Measurements from ENCODE around the gene ADGRV1.
A peak's percentile ranks its signal among the peaks of the same experiment; 100 is the strongest.
"Not testable (repeated sequence)": the region's sequence is repeated elsewhere in the genome, so short reads cannot be mapped to it uniquely, and the experiment has no call there.

ADGRV1 gene

DNA sequence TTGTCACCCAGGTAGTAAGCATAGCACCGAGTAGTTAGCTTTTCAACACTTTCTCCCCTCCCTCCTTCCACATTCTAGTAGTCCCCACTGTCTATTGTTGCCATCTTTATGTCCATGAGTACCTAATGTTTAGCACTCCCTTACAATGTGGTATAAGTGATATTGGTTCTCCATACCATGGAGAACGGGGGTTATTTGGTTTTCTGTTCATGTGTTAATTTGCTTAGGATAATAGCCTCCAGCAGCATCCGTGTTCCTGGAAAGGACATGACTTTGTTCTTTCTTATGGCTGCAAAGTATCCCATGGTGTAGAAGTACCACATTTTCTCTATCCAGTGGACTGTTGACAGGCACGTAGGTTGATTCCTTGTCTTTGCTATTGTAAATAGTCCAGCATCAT lies 353.9 kb downstream of the ADGRV1 start:
- no peak for FAIRE-seq

DNA sequence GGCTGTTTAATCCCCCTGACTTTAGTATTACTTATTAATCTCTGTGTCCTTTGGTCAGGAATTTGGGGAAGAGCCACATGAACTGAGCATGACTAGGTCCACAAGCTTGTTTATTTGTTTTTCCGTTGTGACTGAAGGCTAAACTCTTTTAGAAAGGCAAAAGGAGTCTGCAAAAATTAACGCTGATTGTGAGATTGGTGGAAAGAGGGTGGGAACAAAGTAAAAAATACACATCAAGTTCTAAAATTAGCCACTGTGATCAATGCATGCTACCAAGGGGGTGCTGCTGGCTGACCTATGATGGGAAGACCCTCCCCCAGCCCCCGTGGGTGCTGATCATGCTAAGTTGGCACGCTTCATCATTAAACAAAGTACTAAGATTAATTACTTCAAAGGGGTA lies 356.8 kb downstream of the ADGRV1 start:
- FAIRE-seq = no peak

DNA sequence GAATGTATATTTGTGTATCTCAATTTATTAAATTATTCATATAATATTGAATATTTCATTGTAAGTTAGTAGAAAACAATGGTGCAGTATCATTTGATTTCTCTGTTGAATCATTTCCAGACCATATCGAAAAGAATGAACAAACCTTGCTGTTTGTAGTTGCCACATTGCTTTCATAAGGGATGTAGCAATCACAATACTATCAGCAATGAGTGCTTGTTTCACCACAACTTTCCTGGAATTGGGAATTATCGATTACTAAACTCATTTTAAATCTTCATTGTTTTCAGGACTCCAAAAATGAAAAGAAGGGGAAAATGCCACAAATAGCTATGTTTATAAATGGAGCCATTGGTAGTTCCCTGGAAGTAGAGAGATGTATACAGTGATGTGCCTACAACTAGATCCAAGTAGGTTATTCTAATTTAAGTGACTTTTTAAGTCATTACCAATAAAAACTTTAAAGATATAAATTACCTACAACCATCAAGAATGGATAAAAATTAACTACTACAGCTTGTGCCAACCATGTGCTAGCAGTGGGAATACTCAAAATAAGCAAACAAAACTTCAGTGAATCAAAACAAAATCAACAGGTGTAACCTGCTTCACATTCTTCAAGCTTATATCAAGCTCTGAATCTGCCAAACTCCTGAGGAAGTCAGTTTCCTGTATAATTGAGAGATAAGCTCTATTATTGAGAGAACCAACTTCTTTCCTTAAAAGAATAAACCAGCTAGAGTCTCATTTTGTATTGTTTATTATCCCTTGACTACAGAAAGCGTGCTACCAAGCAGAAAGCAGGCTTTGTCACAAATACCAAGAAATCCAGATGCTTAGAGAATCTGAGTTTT lies 358.6 kb downstream of the ADGRV1 start:
- no peak for FAIRE-seq

DNA sequence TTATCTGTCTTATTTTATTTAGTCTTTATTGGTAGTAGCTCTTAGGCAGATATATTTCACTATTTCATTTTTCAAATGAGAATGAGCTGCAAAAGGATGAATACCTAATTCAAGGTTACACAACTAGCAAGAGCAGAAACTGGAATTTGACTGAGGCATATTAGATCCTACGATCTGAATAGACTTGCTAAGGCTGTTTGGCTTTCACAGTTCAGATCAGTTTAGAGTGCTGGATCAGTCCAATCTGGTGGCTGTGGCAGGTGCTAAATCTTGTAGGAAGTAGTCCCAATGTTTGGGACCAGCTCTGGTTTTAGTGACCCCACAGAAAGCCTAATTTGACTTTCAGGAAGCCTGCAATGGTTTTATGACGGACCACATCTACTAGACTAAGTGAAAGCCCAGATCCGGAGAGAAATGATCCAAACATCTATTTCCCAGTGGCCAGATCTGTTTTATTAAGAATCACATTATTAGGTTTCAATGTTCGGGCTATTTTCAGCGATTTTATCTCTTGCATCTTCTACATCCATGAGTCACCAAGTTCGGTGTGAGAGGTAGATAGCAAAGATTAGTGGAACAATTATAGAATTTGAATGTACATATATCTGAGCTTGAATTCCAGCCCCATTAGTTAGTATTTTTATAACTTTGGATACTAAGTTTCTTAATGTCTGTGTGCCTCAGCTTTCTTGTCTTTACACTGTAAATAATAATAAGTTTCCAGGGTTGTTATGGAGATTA lies 359.5 kb downstream of the ADGRV1 start:
- FAIRE-seq = no peak

DNA sequence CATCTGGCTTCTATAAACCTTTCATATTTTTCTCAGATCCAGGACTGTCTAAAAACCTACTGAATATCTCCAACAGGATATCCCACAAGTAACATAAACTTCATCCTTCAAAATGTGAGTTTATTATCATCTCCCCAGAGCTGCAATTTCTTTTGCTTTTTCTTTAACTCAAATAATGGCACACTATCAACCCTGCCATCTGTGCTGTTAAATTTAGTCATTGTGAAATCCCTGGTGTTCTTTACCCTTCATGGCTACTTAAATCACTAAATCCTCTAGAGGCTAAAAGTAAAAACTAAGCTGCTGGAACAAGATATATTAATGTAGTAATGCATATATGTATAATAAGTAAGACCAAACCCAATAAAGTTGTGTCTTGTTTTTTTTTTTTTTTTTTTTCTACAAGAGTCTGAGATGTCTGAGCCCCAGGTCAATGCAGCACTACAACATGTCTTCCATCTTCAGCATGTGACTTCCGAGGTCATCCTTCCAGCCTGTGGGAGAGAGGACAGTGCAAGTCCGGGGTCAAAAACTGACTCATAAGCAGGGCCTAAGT lies 362.9 kb downstream of the ADGRV1 start:
- no peak for FAIRE-seq

DNA sequence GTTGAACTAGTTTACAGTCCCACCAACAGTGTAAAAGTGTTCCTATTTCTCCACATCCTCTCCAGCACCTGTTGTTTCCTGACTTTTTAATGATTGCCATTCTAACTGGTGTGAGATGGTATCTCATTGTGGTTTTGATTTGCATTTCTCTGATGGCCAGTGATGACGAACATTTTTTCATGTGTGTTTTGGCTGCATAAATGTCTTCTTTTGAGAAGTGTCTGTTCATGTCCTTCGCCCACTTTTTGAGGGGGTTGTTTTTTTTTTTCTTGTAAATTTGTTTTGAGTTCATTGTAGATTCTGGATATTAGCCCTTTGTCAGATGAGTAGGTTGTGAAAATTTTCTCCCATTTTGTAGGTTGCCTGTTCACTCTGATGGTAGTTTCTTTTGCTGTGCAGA lies 365.6 kb downstream of the ADGRV1 start:
- not testable (repeated sequence) for FAIRE-seq

DNA sequence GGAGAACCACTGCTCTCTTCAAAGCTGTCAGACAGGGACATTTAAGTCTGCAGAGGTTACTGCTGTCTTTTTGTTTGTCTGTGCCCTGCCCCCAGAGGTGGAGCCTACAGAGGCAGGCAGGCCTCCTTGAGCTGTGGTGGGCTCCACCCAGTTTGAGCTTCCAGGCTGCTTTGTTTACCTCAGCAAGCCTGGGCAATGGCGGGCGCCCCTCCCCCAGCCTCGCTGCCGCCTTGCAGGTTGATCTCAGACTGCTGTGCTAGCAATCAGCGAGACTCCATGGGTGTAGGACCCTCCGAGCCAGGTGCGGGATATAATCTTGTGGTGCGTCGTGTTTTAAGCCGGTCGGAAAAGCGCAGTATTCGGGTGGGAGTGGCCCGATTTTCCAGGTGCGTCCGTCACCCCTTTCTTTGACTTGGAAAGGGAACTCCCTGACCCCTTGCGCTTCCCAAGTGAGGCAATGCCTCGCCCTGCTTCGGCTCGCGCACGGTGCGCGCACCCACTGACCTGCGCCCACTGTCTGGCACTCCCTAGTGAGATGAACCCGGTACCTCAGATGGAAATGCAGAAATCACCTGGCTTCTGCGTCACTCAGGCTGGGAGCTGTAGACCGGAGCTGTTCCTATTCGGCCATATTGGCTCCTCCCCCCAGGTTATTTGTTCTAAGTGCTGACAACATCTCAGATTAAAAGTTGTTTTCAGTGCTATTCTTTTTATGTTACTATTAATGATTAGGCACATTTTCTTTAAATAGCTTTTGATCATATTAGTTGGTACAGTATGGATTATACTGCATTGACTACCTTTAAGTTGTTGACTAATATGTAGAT lies 370.6 kb downstream of the ADGRV1 start:
- not testable (repeated sequence) for FAIRE-seq

DNA sequence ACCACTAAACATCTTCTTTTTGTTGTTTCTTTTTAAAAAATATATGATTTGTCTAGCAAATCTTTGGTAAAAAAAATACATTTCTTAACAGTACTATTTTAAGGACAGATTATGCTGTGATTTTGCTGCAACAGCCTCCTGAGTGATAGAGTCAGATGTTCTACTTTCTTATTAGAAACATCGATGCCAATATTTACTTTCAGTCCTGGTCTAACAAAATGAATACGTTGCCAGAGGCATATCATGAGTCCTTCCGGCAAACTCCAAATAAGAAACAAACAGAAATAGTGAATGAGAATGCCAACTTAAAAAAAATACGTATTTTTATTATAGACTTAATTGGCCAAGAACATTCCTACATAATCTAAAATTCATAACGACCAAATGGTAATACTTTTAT lies 371.5 kb downstream of the ADGRV1 start:
- no peak for FAIRE-seq

DNA sequence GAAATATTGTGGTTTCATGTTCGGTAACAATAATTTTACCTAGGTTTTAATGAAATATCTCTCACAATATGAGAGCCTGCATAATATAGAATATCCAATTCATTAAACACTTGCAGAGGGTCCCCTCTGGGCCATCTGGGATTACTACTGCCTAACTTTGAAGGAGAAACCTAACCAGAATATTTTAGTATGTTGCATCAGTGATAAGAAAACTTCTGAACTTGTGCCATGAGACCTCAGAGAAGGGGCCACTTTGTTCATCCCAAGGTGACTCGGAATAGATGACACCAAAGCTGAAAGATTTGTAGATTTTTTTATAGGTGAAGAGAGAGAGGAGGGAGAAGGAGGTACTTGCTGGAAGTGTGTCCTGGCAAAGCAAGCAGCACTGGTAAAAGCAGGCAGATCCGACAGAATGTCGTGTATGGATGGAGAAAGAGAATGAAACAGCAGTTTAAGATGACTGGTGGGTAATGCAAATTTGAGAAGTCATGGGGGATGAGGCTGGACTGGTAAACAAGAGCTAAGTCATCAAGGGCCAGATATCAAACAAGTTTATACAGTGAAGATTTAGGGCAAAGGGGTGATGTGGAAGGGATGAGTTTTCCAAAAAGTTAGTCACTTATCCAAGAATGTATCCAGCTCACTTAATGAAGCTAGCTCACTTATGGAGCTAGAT lies 372.3 kb downstream of the ADGRV1 start:
- no peak for FAIRE-seq

DNA sequence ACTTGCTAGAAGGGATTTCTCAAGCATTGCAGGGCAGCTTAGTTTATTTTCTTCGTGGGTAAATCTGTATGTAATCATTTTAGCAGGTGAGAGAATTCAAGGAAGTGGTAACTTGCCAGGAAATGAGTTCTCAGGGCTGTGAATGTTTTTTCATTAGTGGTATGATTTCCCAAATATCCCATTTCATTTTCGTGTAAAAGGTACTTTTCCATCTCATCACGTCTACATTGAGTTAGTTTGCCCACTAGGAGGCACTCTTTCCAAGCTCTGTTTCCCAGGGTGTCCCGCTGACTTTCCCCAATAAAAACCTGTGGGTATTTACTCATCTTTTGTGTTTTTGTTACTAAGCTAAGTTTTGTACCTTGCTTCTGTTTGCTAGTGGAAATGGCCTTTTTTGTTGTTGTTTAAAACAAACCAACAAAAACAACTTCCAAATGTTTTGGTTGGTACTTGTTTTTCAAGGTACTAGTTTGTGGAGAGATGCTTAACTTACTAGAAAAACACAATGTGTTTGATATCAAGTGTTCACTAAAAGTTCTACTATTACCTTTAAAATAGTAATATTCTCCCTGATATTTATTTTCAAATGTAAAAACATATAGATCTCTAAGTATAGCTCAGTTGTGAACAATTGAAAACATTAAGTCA lies 373.6 kb downstream of the ADGRV1 start:
- peak; percentile 36 for FAIRE-seq

DNA sequence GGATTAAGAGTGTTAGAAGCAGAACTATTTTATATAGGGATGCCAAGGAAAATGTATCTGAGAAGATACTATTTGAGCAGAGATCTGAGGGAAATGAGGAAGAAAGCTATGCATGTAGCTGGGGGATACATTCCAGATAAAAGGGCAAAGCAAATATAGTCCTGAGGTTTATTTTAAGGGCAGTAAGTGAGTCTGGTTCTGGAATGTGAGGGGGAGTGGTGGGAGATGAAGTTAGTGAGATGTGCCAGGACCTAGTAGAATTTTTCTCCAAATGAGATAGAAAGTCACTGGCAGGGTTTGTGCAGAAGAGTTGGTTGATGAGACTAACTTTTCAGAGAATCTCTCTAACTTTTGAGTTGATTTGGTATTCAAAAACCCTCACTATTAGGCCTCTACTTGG lies 374.7 kb downstream of the ADGRV1 start:
- FAIRE-seq = no peak

DNA sequence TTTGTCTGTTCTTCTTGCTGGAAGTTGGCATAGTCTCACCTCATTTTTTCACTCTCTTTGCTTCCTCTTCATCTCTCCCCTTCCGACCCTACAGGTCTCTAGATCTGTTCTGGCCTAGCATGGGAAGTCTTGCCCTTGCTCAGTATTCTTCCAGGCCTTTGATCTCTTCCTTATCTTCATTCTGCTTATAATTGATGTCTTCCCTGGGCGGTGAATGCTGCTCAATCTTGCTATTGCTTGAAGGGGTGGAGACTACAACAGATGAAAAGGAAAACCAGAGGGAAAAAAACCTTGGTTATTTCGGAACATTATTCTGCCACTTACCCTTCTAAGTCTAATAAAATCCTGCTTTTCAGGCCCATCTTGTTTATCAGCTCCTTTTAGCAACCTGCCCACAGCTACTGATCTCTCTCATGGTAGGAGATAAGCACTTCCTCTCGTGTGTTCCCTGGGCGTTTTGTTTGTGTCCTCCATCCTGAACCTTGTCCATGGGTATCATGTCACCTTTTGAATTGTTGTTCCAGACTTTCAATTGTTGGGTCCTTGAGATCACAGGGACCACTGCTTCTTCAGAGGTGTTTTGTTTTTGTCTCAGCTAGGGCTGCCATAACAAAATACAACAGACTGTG lies 375.6 kb downstream of the ADGRV1 start:
- no peak for FAIRE-seq

DNA sequence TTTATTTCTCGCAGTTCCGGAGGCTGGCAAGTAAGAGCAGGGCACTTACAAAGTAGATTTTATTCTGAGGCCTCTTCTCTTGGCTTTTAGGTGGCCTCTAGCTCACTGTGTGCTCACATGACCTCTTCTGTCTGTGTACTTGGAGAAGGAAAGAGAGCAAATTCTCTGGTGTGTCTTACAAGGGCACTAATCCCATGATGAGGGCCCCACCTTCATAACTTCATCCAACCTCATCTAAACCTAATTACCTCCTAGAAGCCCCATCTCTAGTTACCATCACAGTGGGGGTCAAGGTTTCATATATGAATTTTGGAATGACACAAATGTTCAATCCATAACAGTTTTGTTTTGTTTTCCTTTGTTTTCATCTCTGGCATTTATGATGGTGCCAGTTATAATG lies 376.1 kb downstream of the ADGRV1 start:
- no peak for FAIRE-seq

DNA sequence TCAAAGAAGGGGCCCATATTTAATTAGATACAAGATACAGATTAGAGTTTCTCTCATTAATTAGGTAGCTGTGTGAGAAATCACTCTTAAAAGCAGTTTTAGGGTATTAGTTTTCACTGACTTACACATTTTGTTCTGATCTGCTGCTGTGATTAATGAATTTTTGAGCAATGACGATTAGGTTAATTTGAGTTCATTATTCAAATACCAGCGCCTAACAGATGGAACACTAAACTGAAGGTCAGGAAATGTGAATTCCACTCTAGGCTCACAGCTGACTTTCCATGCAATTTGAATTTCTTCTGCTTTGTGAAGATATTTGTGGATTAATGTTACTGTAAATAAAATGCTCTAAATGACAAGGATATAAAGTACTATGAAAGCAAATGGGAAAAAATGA lies 380.6 kb downstream of the ADGRV1 start:
- no peak for FAIRE-seq

DNA sequence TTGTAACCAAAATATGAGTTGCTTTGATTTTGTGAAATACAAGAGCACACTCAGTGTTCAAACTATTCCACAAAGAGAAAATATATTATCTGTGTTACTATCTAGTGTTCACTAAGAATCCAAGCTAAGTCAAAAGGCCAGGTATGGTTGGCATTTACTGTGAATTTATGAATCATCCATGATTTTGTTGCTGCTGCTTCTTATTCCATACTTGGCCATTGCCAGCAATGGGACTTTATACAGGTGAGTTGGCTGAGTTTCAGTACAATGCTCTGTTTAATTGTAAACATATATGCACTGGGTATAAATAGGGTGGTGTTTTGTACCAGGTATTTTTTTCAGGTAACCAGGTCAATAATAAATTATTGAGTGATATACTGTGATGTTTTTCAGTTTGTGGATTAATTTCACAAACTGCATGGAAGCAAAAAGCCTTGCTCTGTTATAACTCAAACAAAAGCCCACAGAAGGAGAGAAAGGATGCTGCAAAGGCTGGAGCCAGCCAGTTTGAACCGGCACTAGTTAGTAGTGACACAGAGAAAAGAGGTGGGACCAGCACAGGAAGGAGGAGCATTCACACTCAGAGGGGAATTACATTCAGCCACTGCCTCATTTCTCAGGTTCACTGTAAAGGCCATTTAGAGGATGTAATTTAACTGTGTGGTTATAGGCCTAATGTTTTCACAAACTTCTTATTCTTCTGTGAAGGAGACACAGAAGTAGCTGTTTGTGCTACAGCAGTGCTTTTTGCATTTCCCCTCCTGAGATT lies 381.8 kb downstream of the ADGRV1 start:
- no peak for FAIRE-seq

DNA sequence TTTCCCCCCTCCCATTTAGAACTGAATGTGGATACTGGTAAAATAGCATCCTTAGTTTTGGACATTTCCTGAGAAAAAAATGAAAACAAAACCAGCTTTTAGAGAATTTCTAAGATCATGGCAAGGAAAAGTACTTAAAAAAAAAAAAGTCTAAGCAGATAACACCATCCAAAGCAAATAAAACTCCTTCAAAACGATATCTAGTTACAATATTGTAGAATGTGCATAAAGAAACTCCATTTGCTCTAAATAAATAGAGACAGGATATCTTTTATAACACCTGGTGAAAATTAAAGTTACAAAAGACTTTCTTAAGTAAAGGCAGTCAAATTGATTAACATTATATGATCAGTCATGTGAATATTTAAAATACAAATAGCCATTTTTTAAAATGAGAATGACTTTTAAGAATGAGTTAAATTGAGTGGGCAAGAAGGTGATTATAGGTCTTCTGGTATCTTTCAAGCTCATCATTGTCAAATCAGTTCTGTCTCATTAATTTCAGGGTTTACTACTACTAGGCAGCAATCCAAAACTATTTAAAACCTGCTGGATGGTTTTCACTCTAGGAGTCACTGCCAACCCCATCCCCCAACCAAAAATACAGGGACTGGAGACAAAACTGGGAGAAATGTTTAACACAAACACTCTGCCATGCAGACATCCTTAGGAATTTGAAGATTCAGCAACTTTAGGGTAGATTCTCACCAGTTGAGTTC lies 382.6 kb downstream of the ADGRV1 start:
- no peak for FAIRE-seq

DNA sequence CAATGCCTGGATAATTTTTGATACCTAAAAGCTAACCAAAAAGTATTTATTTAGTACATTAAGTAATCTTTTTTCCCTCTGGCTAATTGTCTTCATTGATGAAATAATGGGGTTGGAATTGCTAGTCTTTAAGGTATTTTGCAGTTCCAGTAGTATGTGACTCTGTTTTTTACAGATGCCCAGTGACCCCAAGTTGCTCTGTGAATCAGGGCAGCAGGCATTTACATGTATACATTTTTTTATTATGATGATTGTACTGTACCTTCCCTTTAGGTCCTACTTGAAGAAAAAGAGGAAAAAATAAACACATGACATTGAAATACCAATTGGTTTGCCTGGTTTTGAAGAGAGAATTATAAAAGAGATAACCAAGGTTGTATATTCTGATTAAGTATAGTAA lies 385.5 kb downstream of the ADGRV1 start:
- FAIRE-seq = no peak

DNA sequence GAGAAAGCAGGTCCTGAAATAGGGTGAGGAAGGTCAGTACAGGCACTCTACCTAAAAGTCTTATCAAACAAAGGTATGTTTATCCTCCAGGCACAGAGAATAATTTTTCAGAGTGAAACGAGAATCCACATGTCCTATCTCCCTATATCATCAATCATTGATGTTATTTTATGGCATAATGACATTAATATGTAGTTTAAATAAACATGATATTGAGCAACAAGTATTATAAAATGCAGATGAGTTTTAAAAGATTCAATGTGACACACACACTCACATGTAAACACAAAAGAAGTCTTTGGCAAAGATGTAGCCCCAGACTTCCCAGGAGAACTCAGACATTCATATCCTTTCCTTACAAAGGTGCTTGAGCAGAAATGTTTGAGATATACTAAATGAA lies 389.1 kb downstream of the ADGRV1 start:
- no peak for FAIRE-seq

DNA sequence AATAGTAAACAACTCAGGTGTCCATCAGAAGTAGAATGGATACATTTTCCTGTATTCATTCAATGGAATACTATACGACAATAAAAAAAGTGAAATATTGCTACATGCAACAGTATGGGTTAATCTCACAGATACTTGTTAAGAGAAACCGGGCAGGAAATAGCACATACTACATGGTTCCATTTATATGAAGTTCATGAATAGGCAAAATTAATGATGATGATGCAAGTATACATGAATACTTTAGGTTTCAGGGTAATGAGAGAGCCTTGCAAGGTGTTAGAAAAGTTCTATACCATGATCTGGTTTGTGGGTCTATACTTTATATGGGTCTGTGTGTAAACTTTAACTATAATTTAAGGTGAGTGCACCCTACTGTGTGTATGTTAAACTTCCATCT lies 390.4 kb downstream of the ADGRV1 start:
- no peak for FAIRE-seq
